Measurements from ENCODE around the gene FUT7.

DNA sequence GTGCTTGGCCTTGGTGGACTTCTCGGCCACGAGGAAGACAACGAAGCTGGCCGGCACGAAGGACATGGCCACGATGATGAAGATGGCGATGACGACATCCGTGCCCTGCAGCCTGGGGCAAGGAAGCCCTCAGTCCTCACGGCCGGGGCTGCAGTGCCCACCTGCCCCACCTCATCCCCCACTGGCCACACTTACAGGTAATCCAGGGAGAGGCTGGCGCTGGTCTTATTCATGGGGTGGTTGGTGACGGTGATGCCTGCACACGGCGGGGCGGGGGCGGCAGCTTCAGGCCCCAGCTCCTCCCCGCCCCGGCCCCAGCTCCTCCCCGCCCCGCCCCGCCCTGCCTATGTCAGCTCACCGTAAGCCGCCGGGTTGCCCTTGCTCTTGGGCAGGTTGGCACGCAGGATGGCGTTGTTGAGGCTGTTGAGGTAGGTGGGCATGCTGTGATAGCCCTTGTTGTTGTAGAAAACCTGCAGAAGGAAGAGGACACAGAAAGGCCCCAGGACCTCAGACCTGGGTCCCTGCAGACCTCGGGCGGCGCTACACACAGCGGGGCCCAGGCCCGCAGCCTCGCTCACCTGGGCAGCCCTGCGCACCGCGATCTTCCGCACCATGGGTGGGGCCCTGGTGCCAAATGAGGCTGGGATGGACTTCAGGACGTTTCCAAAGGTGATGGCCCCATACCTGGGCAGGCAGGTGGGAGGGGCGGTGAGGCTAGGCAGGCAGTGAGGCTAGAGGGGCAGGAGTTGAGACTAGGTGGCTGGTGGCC is 19.8 kb downstream of the FUT7 start:
- TF ChIP-seq CTCF (IDR thresholded peaks at IDR 0.05; ENCODE audit: low read length) = no peak
- TF ChIP-seq EZH2 (IDR thresholded peaks at IDR 0.05; ENCODE audit: borderline replicate concordance, low read length) = no peak
